Lower leg skin (tissue), 3 donors: ENCODE measurements around the gene SIAH3.

Experiments used
- CTCF ChIP-seq, 3 donors: fragments of 450-650 bp; IDR thresholded peaks; one replicate each; pipeline ENCODE4 v1.5.1; 2016; ENCODE audit warnings: antibody characterized with exemption in 3 of 3, mild to moderate bottlenecking in 3 of 3, moderate library complexity in 2 of 3
- POLR2A ChIP-seq, 2 donors: fragments of 450-650 bp; IDR thresholded peaks; one replicate each; pipeline ENCODE4 v1.6.1; 2016 to 2017; ENCODE audit warnings: antibody characterized with exemption in 2 of 2, mild to moderate bottlenecking in 1 of 2, moderate library complexity in 1 of 2

- TF ChIP-seq CTCF (IDR thresholded peaks at IDR 0.05) (no peak), POLR2A (IDR thresholded peaks at IDR 0.05) (no peak)
Observed at GRCh38 chr13:45808925-45809324, 42.6 kb downstream of the SIAH3 start.
